ENCODE results near the gene SLC30A1. TPM values are rescaled to one million over a fixed set of nuclear protein-coding genes. Genes with fewer than 3 reads are reported as not detected.

SLC30A1 gene
- total and polyA plus RNA-seq, 2 of the 13 experiments (the other 11 are each of a cell fraction or from before 2014, with no cell fraction given): 5.9 to 24.4 TPM

DNA sequence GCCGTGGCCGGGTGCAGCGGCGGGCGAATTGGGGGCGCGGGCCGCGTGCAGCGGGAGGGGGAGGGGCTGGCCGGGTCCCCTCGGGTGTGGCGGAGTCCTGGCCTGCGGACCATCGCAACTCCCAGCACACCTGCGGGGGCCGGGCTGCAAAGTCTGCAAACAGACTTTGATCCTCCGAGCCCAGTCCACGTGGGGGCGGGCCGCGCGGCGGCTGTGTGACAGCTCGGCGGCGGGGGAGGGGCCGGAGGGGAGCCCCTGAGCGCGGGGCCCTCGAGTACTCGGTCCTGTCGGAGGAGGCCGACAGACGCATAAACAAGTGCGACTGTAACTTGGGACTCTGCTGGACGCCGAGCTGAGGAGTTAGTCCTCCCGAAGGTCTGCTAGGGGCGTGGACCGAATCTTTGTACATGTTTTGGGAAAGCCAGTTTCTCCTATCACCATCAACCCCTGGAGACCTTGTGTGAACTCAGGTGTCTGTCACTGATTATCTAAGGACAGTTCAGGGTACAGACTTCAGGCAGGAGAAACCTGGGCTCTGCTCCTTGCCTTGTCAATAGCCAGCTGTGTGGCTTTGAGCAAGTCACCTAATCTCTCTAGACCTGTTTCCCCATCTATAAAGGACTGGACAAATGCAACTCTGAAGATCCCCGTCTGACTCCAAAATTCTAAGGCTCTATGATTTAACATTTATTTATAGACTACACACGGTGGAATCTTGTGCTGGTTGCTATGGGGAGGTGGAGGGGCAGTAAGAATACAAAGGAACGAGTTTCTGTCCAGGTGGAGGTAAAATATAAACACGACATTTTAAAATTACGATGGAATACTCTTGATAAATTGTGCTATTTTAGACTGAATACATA lies 710 bp upstream of the SLC30A1 start (continued):
- TF ChIP-seq, protein P1, sequence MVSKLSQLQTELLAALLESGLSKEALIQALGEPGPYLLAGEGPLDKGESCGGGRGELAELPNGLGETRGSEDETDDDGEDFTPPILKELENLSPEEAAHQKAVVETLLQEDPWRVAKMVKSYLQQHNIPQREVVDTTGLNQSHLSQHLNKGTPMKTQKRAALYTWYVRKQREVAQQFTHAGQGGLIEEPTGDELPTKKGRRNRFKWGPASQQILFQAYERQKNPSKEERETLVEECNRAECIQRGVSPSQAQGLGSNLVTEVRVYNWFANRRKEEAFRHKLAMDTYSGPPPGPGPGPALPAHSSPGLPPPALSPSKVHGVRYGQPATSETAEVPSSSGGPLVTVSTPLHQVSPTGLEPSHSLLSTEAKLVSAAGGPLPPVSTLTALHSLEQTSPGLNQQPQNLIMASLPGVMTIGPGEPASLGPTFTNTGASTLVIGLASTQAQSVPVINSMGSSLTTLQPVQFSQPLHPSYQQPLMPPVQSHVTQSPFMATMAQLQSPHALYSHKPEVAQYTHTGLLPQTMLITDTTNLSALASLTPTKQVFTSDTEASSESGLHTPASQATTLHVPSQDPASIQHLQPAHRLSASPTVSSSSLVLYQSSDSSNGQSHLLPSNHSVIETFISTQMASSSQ (IDR thresholded peaks at IDR 0.05; ENCODE audit: low read depth): peak; percentile 46; the same call in 1 of the 2 replicates
- TF ChIP-seq, protein P1 (CRISPR knock-in tag; IDR thresholded peaks at IDR 0.05; ENCODE audit: borderline replicate concordance): peak; percentile 34; the same call in 1 of the 2 replicates
- TF ChIP-seq ZNF564 (CRISPR knock-in tag; IDR thresholded peaks at IDR 0.05): no peak
- TF ChIP-seq ZNF781 (CRISPR knock-in tag; IDR thresholded peaks at IDR 0.05; ENCODE audit: borderline replicate concordance, not compliant biosample characterization): no peak
- no peak for TF ChIP-seq ZNF775 (CRISPR knock-in tag; IDR thresholded peaks at IDR 0.05; ENCODE audit: borderline replicate concordance)
- TF ChIP-seq, protein P2, sequence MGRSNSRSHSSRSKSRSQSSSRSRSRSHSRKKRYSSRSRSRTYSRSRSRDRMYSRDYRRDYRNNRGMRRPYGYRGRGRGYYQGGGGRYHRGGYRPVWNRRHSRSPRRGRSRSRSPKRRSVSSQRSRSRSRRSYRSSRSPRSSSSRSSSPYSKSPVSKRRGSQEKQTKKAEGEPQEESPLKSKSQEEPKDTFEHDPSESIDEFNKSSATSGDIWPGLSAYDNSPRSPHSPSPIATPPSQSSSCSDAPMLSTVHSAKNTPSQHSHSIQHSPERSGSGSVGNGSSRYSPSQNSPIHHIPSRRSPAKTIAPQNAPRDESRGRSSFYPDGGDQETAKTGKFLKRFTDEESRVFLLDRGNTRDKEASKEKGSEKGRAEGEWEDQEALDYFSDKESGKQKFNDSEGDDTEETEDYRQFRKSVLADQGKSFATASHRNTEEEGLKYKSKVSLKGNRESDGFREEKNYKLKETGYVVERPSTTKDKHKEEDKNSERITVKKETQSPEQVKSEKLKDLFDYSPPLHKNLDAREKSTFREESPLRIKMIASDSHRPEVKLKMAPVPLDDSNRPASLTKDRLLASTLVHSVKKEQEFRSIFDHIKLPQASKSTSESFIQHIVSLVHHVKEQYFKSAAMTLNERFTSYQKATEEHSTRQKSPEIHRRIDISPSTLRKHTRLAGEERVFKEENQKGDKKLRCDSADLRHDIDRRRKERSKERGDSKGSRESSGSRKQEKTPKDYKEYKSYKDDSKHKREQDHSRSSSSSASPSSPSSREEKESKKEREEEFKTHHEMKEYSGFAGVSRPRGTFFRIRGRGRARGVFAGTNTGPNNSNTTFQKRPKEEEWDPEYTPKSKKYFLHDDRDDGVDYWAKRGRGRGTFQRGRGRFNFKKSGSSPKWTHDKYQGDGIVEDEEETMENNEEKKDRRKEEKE (IDR thresholded peaks at IDR 0.05): no peak
- TF ChIP-seq ZNF724P (CRISPR knock-in tag; IDR thresholded peaks at IDR 0.05; ENCODE audit: borderline replicate concordance): 0 out of 2 replicates have a peak, but pooled peaks have one; percentile 52
- TF ChIP-seq ZSCAN25 (CRISPR knock-in tag; IDR thresholded peaks at IDR 0.05): no peak
- TF ChIP-seq, protein P3, sequence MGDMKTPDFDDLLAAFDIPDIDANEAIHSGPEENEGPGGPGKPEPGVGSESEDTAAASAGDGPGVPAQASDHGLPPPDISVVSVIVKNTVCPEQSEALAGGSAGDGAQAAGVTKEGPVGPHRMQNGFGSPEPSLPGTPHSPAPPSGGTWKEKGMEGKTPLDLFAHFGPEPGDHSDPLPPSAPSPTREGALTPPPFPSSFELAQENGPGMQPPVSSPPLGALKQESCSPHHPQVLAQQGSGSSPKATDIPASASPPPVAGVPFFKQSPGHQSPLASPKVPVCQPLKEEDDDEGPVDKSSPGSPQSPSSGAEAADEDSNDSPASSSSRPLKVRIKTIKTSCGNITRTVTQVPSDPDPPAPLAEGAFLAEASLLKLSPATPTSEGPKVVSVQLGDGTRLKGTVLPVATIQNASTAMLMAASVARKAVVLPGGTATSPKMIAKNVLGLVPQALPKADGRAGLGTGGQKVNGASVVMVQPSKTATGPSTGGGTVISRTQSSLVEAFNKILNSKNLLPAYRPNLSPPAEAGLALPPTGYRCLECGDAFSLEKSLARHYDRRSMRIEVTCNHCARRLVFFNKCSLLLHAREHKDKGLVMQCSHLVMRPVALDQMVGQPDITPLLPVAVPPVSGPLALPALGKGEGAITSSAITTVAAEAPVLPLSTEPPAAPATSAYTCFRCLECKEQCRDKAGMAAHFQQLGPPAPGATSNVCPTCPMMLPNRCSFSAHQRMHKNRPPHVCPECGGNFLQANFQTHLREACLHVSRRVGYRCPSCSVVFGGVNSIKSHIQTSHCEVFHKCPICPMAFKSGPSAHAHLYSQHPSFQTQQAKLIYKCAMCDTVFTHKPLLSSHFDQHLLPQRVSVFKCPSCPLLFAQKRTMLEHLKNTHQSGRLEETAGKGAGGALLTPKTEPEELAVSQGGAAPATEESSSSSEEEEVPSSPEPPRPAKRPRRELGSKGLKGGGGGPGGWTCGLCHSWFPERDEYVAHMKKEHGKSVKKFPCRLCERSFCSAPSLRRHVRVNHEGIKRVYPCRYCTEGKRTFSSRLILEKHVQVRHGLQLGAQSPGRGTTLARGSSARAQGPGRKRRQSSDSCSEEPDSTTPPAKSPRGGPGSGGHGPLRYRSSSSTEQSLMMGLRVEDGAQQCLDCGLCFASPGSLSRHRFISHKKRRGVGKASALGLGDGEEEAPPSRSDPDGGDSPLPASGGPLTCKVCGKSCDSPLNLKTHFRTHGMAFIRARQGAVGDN (CRISPR knock-in tag; IDR thresholded peaks at IDR 0.05): peak; percentile 62
- TF ChIP-seq, protein P4, sequence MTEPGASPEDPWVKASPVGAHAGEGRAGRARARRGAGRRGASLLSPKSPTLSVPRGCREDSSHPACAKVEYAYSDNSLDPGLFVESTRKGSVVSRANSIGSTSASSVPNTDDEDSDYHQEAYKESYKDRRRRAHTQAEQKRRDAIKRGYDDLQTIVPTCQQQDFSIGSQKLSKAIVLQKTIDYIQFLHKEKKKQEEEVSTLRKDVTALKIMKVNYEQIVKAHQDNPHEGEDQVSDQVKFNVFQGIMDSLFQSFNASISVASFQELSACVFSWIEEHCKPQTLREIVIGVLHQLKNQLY (CRISPR knock-in tag; IDR thresholded peaks at IDR 0.05): peak; percentile 69
- no peak for TF ChIP-seq ATRX (CRISPR knock-in tag; IDR thresholded peaks at IDR 0.05; ENCODE audit: borderline replicate concordance)
- no peak for TF ChIP-seq STAT5B (CRISPR knock-in tag; IDR thresholded peaks at IDR 0.05)
- TF ChIP-seq TMF1 (CRISPR knock-in tag; IDR thresholded peaks at IDR 0.05; ENCODE audit: low read depth): no peak
- no peak for TF ChIP-seq SP2 (CRISPR knock-in tag; IDR thresholded peaks at IDR 0.05)
- 0 out of 2 replicates have a peak, but pooled peaks have one; percentile 31 for TF ChIP-seq MEIS1 (CRISPR knock-in tag; IDR thresholded peaks at IDR 0.05; ENCODE audit: borderline replicate concordance)
- TF ChIP-seq GLI4 (CRISPR knock-in tag; IDR thresholded peaks at IDR 0.05; ENCODE audit: borderline replicate concordance): no peak

Measured in HepG2 (cell line).